Measurements from ENCODE around the gene CHRNA1. TPM values are rescaled to one million over a fixed set of nuclear protein-coding genes. Genes with fewer than 3 reads are reported as not detected.

CHRNA1 gene
- total and polyA plus RNA-seq, 10 of the 15 experiments (the other 5 are each of a cell fraction or from before 2014, with no cell fraction given), result 0.05 to 0.14 TPM; not detected in 8

DNA sequence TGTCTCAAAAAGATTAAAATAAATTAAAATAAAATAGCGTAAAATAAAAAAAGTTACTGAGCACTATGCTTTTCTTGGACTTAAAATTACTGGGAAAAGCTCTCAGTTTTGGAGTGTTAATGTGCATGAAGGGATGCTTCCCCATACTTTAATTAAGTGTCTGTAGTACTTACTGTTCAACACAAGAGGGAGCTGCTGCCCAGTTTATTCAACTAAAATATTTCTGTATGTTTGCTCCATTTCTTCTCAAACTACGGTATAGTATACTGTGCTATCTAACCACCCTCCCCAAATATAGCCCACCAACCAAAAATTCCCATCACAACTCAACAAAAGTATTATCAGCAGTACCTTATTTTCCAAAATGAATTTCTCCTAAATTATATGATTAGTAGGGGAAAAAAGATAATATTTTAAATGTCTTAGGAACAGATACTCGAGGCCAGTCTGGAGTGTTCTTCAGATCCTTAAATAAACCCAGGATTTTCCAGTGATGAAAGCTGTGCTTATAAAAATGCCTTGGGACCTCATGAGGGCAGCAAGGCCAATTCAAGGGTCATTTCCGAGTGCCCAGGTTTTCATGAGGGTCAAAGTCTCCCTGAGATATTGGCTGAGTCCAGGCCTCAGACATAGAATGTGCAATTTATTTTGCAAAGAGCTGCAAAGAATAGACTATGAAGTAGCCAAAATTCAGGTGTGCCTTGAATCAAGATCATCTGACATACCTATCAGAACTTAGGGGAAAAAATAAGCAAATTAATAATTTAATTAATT, 64.1 kb downstream of the CHRNA1 start (continued):
- peak; percentile 70 for TF ChIP-seq RAD21 (IDR thresholded peaks at IDR 0.05; ENCODE audit: insufficient read depth, low read depth, low read length)
- no peak for TF ChIP-seq PKNOX1 (IDR thresholded peaks at IDR 0.05)
- no peak for TF ChIP-seq BHLHE40 (IDR thresholded peaks at IDR 0.05; ENCODE audit: borderline replicate concordance in 1 of 2, low read depth in 2 of 2, low read length in 1 of 2)

Other genes starting within 250 kb of the CHRNA1 start
- 23.9 and 25.2 TPM in 2 replicates for gene WIPF1, start 166.7 kb downstream of the CHRNA1 start, total RNA-seq (2014; rRNA removed)
- 52.1 and 57.1 TPM in 2 replicates for gene WIPF1, start 166.7 kb downstream of the CHRNA1 start, total RNA-seq (2014; rRNA removed; fragmentation: Illumina TruSeq; extraction: Trizol)
- 135 and 141 TPM in 2 replicates for gene WIPF1, start 166.7 kb downstream of the CHRNA1 start, total RNA-seq (2021)
- 96.8 and 110 TPM in 2 replicates for gene WIPF1, start 166.7 kb downstream of the CHRNA1 start, polyA plus RNA-seq (2011; rRNA removed)
- gene WIPF1, start 166.7 kb downstream of the CHRNA1 start, polyA plus RNA-seq (2014; fragmentation: Illumina TruSeq; extraction: Trizol), result 185 and 188 TPM in 2 replicates
- 10 to 100 TPM; 23.1 to 28.6 TPM for gene WIPF1, start 166.7 kb downstream of the CHRNA1 start, polyA plus RNA-seq (2014; fragmentation: Nextera tagmentation; extraction: Ambion mirVana)
- gene WIPF1, start 166.7 kb downstream of the CHRNA1 start, polyA plus RNA-seq (2014; rRNA removed), result 66.7 and 68.8 TPM in 2 replicates
- gene WIPF1, start 166.7 kb downstream of the CHRNA1 start, polyA plus RNA-seq (2016; fragmentation: Nextera tagmentation; extraction: Ambion mirVana), result 10 to 100 TPM; 71.2 to 77.5 TPM
- 0.65 TPM in 1 of 2 replicates, not detected in the other for gene CHN1, start 240.9 kb upstream of the CHRNA1 start, total RNA-seq (2014; rRNA removed)
- 0.36 and 0.69 TPM in 2 replicates for gene CHN1, start 240.9 kb upstream of the CHRNA1 start, total RNA-seq (2014; rRNA removed; fragmentation: Illumina TruSeq; extraction: Trizol)
- gene CHN1, start 240.9 kb upstream of the CHRNA1 start, total RNA-seq (2021), result 0.24 and 0.92 TPM in 2 replicates
- 0.76 and 0.86 TPM in 2 replicates for gene CHN1, start 240.9 kb upstream of the CHRNA1 start, polyA plus RNA-seq (2011; rRNA removed)
- 0.41 and 0.60 TPM in 2 replicates for gene CHN1, start 240.9 kb upstream of the CHRNA1 start, polyA plus RNA-seq (2014; fragmentation: Illumina TruSeq; extraction: Trizol)
- under 1 TPM; 0.27 to 0.53 TPM for gene CHN1, start 240.9 kb upstream of the CHRNA1 start, polyA plus RNA-seq (2014; fragmentation: Nextera tagmentation; extraction: Ambion mirVana)
- 0.18 and 0.24 TPM in 2 replicates for gene CHN1, start 240.9 kb upstream of the CHRNA1 start, polyA plus RNA-seq (2014; rRNA removed)
- under 1 TPM; 0.58 to 0.92 TPM for gene CHN1, start 240.9 kb upstream of the CHRNA1 start, polyA plus RNA-seq (2016; fragmentation: Nextera tagmentation; extraction: Ambion mirVana)